NCI-H82 treated with DMSO at 0.1 percent for 48 hours (cell line): ENCODE results near the gene NHERF2.

Experiments used
- DNase-seq: peaks from one replicate; lab custom pipeline; 2025; ENCODE audit not compliant: unreplicated experiment; lab: John Stamatoyannopoulos, UW

NHERF2 gene

DNA sequence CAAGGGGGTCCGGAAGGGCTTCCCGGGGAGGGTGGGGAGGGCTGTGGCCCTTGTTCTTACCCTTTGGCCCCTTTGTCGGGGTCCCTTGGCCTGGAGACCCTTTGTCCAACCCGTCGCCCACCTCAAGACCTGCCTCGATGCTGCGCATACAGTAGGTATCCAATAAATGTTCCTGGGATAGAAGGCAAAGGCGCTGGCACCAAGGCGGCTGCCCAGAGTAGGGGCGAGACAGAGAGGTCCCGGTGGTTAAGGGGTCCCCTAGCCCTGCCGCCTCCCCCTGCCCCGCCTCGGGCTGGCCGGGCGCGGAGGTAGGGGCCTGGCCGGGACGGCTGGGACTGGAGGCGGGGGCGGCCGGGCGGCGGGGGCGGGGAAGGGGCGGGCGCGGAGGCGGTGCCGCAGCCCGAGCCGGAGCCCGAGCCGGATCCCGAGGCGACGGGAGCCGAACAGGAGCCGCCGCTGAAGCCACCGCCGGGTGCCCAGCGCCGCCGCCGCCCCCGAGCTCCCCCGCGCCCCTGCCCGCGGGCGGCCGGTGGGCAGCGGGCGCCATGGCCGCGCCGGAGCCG, at the start of gene NHERF2:
Gene NHERF2 (plus strand): TSS at position 442 of the 563 bp plus-strand sequence. CDS start 104 bp downstream, at position 546.
- DNase-seq, result no peak

DNA sequence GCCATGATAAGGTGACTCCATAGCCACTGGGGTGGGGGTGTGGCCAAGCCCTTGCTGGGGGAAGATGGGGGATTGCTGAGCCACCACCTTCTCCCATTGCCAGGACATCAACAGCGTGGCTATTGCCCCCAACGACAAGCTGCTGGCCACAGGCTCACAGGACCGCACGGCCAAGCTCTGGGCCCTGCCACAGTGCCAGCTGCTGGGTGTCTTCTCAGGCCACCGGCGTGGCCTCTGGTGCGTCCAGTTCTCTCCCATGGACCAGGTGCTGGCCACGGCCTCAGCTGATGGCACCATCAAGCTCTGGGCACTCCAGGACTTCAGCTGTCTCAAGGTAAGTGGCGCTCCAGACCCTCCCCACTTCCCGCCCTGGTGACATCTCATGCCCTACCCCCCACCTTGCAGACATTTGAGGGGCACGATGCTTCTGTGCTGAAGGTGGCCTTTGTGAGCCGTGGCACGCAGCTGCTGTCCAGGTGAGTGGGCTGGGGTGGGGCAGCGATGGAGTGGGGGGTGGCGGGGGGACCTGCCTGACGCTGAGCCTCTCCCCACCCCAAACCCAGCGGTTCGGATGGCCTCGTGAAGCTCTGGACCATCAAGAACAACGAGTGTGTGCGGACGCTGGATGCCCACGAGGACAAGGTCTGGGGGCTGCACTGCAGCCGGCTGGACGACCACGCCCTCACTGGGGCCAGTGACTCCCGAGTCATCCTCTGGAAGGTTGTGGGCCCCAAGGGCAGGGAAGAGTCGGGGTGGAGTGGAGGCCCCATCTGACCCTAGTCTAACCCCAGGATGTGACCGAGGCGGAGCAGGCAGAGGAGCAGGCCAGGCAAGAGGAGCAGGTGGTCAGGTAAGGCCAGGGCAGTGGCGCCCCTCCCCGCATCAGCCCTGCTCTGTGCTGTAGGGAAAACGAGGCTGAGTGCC, 49.5 kb upstream of the NHERF2 start:
- no peak for DNase-seq

DNA sequence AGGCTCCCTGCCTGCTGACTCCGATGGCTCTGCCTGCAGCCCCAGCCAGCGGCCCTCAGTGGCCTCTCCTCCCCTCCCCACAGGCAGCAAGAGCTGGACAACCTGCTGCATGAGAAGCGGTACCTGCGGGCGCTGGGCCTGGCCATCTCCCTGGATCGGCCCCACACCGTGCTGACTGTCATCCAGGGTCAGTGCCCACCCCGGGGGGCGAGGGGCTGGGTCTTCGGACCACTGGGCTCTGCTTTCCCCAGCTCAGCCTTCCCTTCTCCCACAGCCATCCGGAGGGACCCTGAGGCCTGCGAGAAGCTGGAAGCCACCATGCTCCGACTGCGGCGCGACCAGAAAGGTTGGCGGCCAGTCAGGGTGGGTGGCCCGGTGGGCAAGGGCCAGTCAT, 48.8 kb upstream of the NHERF2 start:
- DNase-seq, result no peak

DNA sequence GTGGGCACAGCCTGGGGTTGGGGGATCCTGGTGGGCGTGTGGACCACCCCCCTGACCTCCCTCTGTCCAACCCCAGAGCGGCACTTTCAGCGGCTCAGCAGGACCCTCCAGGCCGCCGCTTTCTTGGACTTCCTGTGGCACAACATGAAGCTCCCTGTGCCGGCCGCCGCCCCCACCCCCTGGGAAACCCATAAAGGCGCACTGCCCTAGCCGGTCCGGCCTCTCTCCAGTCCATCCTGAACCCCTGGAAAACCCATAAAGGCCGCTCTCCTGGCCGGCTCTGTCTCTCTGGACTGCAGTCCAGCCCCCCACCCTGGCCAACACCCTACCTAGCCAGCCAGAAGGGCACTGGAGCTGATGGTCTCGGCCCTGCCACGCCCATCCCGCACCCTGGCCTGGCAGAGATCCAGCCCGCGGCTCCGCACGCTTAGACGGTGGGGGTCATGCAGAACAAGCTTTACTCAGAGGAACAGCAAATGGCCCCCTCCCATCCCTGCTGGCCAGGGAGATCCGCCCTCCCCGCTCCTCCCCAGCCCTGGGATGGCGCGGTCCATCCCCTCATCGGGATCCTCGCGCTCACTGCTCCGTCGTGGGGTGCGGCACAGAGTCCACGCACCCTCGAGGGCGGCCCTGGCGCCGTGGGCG, 48.1 kb upstream of the NHERF2 start:
- DNase-seq, result no peak

DNA sequence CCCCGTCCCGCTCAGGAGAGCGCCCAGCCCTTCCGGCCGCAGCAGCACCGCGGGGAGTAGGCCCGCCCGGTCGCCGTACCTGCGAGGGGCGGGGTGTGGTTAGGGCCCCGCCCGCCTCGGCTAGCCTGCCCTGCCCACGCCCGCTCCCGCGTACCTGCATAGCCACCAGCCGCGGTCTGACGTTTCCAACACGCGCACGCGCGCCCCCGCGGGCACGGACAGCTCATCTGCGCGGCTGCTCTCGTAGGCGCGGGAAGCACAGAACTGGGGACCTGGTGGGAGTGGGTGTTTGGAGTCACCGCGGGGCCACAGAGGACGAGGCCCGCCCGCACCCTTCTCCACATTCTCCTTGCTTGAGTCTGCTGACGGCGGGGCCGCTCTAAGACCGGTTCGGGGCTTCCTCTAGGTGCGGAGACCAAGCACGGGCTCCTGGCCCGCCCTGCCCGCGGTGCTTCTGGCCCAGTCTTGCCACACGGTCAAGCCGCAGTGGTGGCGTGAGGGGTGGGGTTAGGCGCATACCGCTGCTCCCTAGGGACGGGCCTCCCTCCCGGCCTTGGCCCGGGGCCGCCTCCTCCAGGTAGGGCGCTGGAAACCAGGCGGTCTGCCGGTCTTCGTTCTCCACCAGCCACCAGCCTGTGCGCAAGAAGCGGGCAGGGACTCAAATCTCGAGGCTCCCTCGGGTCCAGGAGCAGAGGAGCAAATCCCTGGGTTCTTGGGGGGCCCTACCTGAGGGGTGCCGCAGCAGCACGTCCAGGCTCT, 47.3 kb upstream of the NHERF2 start:
- no peak for DNase-seq

DNA sequence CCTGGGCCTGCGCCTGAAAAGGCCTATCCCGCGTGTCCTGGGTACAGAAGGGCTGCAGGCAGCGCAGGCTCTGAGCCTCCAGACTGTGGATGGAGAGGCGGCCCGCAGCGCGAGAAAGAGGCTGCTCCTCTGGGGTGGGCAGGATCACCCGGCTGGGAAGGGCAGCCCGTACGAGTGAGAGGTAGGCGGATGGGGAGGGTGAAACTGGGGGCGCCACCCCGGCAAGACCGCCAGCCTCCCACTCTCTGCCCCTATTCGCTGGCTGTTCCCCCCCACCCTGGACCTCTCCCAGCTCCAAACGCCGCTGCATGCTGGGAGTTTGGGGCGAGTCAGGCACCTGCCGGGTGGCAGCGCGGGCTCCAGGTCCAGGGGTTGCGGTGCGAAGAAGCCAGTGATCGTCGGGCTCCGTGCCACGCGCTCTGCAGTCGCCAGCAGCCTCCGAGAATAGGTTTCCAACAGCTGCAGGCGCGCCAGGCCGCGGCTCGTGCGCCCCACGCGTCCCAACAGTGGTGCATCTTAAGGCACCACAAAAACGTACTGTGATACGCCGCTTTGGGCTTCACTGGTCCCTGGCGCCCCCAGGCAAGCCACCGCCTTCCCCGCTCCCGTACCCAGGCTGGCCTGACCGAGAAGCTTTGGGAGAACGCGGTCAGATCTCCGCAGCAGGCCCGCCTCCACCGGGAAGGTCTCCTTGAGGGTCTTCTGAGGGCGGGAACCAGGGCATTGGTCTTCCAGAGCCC, 46.5 kb upstream of the NHERF2 start:
- DNase-seq, result no peak

DNA sequence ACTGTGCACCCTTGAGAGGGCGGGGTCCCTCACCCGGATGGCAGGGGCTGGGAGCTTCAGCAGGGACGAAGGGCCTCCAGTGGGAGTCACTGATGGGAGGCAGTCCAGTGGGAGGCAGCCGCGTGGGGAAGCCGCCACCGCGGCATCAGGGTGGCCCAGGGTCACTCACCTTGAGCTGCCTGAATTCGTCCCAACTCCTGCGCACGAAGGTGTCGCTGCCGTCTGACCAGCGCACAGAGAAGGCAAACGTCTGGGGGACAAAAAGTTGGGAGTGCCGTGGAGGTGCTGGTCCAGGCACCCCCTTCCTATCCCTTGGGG, 46.0 kb upstream of the NHERF2 start:
- DNase-seq, result no peak

DNA sequence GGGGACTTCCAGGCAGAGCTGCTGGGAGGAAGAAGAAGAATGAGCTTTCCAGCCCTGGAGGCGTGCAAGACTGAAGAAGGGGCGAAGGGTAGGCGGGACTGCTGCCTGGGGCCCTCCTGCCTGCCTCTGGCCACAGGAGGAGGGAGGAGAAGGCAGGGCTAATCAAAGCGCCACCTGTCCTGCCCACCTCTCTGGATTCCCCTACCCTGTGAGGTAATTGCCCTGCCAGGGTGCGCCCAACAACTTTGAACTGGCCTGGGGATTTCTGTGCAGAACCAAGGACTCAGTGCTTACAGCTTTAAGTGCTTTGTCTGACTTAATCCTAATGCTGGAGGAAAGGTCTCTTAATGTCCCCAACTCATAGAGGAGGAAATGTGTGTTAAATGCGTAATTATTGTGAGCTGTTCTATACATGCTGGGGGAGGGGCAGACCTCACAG, 45.3 kb upstream of the NHERF2 start, which contains the start of gene NOXO1:
Gene NOXO1 (minus strand): TSS at position 72 of the 439 bp plus-strand sequence. CDS start 290 bp downstream, outside the sequence.
- no peak for DNase-seq

DNA sequence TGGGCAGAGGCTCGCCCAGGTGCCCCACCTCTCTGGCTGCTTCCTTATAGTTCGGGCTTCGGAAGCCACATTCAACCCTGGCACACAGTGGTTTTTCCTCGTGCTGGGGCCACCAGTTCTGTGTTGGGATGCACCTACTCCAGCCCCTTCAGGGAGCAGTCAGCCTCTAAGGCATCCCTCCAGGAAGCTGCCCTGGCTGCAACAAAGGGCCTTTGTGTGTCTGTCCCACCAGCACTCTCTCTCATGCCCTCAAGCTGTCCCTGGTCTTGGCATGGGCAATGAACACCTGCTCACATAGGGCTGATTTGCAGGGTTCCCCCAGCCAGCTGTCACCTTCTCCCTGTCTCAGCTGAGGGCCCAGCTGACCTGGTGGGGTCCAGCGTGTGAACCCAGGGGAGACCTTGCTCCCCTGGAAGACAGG, 44.7 kb upstream of the NHERF2 start:
- no peak for DNase-seq

DNA sequence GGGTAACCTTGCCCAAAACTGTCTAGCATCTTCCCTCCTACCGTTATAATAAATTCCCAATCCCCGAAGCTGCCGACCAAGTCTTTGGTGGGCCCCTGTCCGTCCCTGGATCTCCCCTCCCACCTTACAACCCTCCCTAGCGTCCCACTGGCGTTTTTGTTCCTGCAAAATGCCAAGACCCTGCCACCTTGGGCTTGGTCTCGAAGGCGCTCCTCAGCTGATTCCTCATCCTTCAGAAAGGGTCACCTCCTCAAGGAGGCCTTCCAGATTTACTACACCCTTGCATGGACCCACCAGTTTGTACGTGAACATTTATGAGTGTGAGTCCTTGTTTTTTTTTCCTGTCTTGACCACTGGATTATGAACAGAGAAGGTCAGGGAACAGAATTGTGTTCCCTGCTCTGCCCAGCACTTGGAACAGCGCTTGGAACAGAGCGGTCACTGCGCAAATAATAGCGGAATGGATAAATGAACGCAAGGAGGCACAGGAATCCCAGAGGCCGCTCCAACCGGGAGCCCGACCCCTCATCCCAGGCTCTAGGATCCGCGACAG, 43.6 kb upstream of the NHERF2 start:
- no peak for DNase-seq

DNA sequence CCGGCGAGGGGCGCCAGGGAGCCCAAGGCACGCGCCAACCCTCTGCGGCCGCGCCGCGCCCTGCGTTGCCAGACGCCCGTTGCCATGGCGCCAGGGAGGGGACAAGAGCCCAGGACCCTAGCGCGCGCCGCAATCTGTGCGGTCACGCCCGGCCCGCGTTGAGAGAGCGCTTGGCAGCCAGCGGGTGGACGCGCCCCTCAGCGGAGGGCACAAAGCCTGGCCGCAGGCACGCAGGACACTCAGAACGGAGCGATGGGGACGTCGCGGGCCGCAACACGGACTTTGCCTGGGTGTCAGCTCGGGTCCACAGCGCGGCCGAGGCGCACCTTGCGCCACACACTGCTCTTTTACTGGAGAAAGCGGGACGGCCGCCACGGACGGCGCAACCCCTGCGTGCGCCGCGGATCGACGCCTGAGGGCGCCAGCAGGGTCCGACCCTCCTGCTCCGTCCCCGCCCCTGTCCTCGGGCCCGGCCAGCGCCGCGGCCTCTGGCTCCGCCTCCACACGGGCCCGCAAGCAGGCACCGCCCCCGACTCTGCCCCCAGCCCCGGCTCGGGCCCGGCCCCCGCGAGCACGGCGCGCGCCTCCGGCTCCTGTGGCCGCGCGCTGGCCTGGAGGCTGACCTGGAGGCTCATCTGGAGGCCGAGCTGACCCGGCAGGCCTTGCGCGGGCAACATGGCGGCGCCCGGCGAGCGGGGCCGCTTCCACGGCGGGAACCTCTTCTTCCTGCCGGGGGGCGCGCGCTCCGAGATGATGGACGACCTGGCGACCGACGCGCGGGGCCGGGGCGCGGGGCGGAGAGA, 43.0 kb upstream of the NHERF2 start, which contains the start of gene GFER:
Gene GFER (plus strand): TSS at position 650 of the 803 bp plus-strand sequence. CDS start 26 bp downstream, at position 676.
- DNase-seq, result peak; percentile 64

DNA sequence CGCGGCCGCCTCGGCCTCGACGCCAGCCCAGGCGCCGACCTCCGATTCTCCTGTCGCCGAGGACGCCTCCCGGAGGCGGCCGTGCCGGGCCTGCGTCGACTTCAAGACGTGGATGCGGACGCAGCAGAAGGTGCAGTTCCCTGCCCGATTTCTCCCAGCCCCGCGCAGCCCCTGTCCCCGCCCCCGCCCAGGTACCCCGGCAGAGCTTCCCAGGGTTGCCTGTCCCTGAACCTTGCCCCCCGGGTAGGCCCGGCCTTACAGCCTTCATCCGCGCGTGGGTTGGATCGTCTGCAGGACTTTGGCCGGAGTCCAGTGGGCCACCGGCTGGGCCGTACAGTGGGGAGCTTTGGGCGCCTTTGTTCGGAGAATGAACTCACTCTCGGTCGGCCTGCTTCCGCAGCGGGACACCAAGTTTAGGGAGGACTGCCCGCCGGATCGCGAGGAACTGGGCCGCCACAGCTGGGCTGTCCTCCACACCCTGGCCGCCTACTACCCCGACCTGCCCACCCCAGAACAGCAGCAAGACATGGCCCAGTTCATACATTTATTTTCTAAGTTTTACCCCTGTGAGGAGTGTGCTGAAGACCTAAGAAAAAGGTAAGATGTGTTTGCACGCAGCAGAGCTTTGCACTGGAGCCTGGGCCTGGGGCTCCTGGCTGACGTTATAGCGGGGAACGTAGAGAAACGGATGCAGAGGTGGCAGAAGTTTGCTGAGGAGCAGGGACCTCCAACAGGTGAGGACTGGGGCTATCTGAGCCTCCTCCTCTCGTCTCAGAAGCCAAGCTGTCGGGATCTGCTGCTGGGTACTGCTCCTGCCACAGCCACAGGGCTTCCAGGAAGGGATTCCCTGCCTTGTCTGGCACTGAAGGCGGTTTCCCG, 42.1 kb upstream of the NHERF2 start:
- DNase-seq, result no peak

DNA sequence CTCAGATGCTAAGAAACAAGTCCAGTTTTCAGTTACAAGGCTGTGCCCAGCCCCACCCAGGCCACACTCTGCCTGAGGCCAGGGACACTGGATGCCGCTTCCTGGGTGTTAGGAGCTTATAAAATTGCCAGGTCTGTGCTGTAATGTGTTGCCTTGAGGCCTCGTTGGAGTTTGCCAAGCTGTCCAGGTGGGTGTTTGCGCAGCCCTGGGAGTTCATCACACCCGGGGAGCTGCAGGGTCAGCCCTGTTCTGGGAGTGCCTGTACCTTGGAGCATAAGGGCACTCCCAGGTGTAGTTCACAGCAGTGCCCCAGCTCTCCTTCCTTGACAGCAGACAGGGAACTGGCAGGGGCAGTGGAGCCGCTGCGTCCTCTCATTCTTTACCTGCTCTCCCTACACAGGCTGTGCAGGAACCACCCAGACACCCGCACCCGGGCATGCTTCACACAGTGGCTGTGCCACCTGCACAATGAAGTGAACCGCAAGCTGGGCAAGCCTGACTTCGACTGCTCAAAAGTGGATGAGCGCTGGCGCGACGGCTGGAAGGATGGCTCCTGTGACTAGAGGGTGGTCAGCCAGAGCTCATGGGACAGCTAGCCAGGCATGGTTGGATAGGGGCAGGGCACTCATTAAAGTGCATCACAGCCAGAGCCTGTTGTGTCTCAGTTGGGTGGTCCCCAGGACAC, 41.1 kb upstream of the NHERF2 start:
- DNase-seq, result no peak

DNA sequence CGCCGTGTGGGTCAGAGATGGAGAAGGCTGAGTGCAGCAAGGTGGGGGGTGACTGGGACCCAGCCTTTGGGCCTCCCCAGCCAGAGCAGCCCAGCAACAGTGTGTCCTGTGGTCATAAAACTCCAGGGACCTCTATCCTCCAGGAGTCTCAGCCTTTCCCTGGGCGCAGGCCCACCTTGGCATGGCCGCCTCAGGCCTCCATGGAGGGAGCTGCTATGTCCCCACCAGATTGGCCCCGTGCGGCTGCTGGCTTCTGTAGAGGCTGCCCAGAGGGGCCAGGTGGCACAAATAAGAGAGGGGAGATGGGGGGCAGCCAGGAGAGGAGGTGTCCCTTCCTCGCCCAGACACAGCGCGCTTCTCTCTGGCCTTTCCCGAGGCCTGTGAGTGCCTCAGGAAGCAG, 39.5 kb upstream of the NHERF2 start:
- no peak for DNase-seq

DNA sequence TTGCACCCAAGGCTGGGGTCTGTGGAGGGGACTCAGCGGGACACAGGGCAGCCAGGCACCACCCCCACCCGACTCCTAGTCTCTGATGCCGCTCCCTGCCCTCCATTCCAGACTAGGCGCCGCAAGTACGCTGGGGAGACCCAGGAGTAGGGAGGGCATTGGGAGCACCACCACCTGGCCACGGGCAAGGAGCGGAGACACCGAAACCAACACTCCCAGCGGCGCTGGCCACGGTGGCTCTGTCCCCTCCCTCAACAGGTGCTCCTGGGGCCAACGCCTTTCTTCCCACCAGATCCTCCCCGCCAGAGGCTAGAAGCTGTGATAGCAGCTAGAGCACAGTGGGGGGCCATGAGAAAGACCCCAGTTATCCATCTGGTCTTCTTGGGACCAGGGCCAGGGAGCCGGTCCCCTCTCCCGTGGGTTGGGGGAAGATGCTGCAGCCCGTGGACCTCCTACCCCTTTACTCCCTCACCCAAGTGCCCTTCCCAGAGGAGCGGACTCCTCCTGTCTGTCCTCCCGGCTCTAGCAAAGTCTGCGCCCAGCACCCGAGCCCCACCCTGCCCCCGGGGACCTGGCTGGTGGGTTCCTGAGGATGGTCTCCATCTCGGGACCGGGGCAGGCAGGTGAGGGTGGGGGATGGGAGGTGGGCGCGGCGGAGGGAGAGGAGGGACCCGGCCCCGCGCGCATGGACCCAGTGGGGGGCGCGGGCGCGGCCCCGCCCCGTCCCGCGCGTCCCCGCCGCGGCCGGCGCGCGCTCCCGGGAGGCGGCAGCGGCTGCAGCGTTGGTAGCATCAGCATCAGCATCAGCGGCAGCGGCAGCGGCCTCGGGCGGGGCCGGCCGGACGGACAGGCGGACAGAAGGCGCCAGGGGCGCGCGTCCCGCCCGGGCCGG, 37.2 kb upstream of the NHERF2 start, which contains the start of gene SYNGR3:
Gene SYNGR3 (plus strand): TSS at position 762 of the 892 bp plus-strand sequence. CDS start 133 bp downstream, outside the sequence.
- no peak for DNase-seq

DNA sequence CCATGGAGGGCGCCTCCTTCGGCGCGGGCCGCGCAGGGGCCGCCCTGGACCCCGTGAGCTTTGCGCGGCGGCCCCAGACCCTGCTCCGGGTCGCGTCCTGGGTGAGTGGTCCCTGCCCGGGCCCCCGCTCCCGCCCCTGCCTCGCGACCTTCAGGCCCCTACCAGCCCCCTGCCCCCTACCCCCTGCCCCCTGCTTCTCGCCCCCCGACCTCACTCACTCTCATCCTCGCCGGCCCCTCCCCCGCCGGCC, 36.7 kb upstream of the NHERF2 start:
- no peak for DNase-seq
